B cell (primary cell): ENCODE measurements around the gene PWWP2B. TPM values are rescaled to one million over a fixed set of nuclear protein-coding genes. Genes with fewer than 3 reads are reported as not detected.

Source experiments
- ATAC-seq: fragments of 200-7000 bp; cut with Tn5 transposase; one replicate; pipeline ENCODE4 v1.10.0; 2021; ENCODE audit warnings: low read depth, mild to moderate bottlenecking, moderate number of reproducible peaks, moderate library complexity
- CTCF ChIA-PET: fragments of 350-600 bp; sonication (Branson Sonifier 250); formaldehyde crosslinking; loops from one replicate; lab custom pipeline; 2021; ENCODE audit warnings: antibody characterized with exemption, inconsistent platforms; lab: Charles Lee
- POLR2A ChIA-PET: fragments of 350-600 bp; sonication (Branson Sonifier 250); formaldehyde crosslinking; loops from one replicate; lab custom pipeline; 2021; ENCODE audit warnings: antibody characterized with exemption; lab: Charles Lee
- DNase-seq: peaks from one replicate; pipeline ENCODE4 v3.0.0; 2013
- H2AFZ ChIP-seq: 2 replicates; pipeline ENCODE4 v1.6.1; 2012; ENCODE audit warnings: mild to moderate bottlenecking, low read depth, low read length; ENCODE audit not compliant: insufficient read depth, poor library complexity, severe bottlenecking
- H3K27ac ChIP-seq, 2 donors: 1 replicate in 1 of 2; 2 replicates in 1 of 2; pipeline ENCODE4 v1.5.1; 2012 to 2013; ENCODE audit warnings: low read length in 2 of 2, mild to moderate bottlenecking in 2 of 2, moderate library complexity in 1 of 2
- H3K27me3 ChIP-seq, 4 experiments: fragments of 200-600 bp in 1 of 4; sonication (generic) in 1 of 4; replicated peaks in 1 of 4; 1 replicate in 2 of 4; 2 replicates in 2 of 4; pipeline versions ENCODE4 v1.6.1 to v1.7.0; 2013 to 2016; ENCODE audit warnings: low read length in 3 of 4, mild to moderate bottlenecking in 2 of 4, mixed read lengths in 1 of 4, moderate library complexity in 1 of 4; ENCODE audit not compliant: insufficient read depth in 4 of 4, control insufficient read depth in 3 of 4; ENCODE audit errors: control extremely low read depth in 1 of 4
- H3K36me3 ChIP-seq, 2 experiments: replicated peaks in 1 of 2; 1 replicate in 1 of 2; 2 replicates in 1 of 2; pipeline versions ENCODE4 v1.6.1 to v1.7.1; 2013; ENCODE audit warnings: low read length in 1 of 2; ENCODE audit not compliant: insufficient read depth in 2 of 2, control insufficient read depth in 1 of 2; ENCODE audit errors: control extremely low read depth in 1 of 2, extremely low read depth in 1 of 2
- H3K4me1 ChIP-seq, 2 donors: fragments of 200-600 bp in 1 of 2; sonication (generic) in 1 of 2; 1 replicate in 1 of 2; 2 replicates in 1 of 2; pipeline versions ENCODE4 v1.5.1 to v1.6.1; 2013 to 2017; ENCODE audit warnings: low read length in 2 of 2; ENCODE audit not compliant: control insufficient read depth in 2 of 2, insufficient read depth in 2 of 2
- H3K4me2 ChIP-seq: replicated peaks from 2 replicates; pipeline ENCODE3; 2012; ENCODE audit warnings: mild to moderate bottlenecking, low read depth, low read length; ENCODE audit not compliant: poor library complexity, severe bottlenecking
- H3K4me3 ChIP-seq, 5 experiments: fragments of 200-600 bp in 1 of 5; sonication (generic) in 1 of 5; 1 replicate in 3 of 5; 2 replicates in 2 of 5; pipeline versions ENCODE4 v1.5.1 to v1.7.0; 2011 to 2016; ENCODE audit warnings: low read length in 4 of 5, mild to moderate bottlenecking in 4 of 5, low read depth in 2 of 5, control low read depth in 1 of 5, moderate library complexity in 1 of 5; ENCODE audit not compliant: insufficient read depth in 1 of 5; ENCODE audit errors: control extremely low read depth in 1 of 5, extremely low read depth in 1 of 5
- H3K79me2 ChIP-seq: fragments of 200-600 bp; sonication (generic); one replicate; pipeline ENCODE4 v1.6.0; 2016; ENCODE audit warnings: low read length; ENCODE audit not compliant: control insufficient read depth, insufficient read depth
- H3K9ac ChIP-seq: fragments of 200-600 bp; sonication (generic); 2 replicates; pipeline ENCODE4 v1.6.1; 2017; ENCODE audit warnings: mild to moderate bottlenecking, low read length, moderate library complexity
- H3K9me3 ChIP-seq, 3 donors: one replicate each; pipeline versions ENCODE4 v1.6.1 to v1.7.1; 2013; ENCODE audit warnings: low read length in 2 of 3; ENCODE audit not compliant: control insufficient read depth in 2 of 3, insufficient read depth in 1 of 3; ENCODE audit errors: control extremely low read depth in 1 of 3
- H4K20me1 ChIP-seq: 2 replicates; pipeline ENCODE4 v1.6.0; 2012; ENCODE audit warnings: mild to moderate bottlenecking, low read length; ENCODE audit not compliant: insufficient read depth, control insufficient read depth, poor library complexity, severe bottlenecking
- H3K27ac Mint-ChIP-seq: one replicate; pipeline ENCODE4 v1.8.0; 2021; ENCODE audit warnings: mixed read lengths
- H3K27me3 Mint-ChIP-seq: one replicate; pipeline ENCODE4 v1.8.0; 2021; ENCODE audit warnings: mixed read lengths
- H3K4me1 Mint-ChIP-seq: one replicate; pipeline ENCODE4 v1.8.0; 2021; ENCODE audit warnings: mixed read lengths
- H3K4me3 Mint-ChIP-seq: one replicate; pipeline ENCODE4 v1.8.0; 2021; ENCODE audit warnings: mixed read lengths
- H3K9me3 Mint-ChIP-seq: one replicate; pipeline ENCODE4 v1.8.0; 2022; ENCODE audit warnings: mixed read lengths; ENCODE audit not compliant: insufficient read depth
- CTCF ChIP-seq: fragments of 200-600 bp; IDR thresholded peaks from one replicate; pipeline ENCODE4 v1.8.0; 2022; ENCODE audit warnings: antibody characterized with exemption, mild to moderate bottlenecking
- EZH2 ChIP-seq: IDR thresholded peaks from 2 replicates; pipeline ENCODE4 v1.6.1; 2012; ENCODE audit warnings: borderline replicate concordance, low read depth, mild to moderate bottlenecking, moderate library complexity, low read length; ENCODE audit not compliant: insufficient read depth, poor library complexity, severe bottlenecking
- WGBS: methylation state at CpG from one replicate; pipeline ENCODE4 v1.1.5; 2013; ENCODE audit warnings: missing lambda C conversion rate; ENCODE audit not compliant: insufficient coverage; 5-methylcytosine and 5-hydroxymethylcytosine counted together
- intact Hi-C: fragments of 100-400 bp; cut with micrococcal nuclease; formaldehyde crosslinking; loops from one replicate; pipeline ENCODE4 v1.10.0; 2022
- polyA plus RNA-seq: library from polyadenylated mRNA; depleted of rRNA; stranded (reverse); fragments of >200 nt; gene quantifications from 2 replicates; pipeline ENCODE4 v1.2.3, GENCODE V29; 2012
- total RNA-seq, 2 donors: library from RNA; stranded (reverse); fragments of 120-200 nt in 1 of 2; gene quantifications; 1 replicate in 1 of 2; 2 replicates in 1 of 2; pipeline versions ENCODE4 v1.2.3 to v1.2.4, GENCODE V29; 2013 to 2022

Gene PWWP2B
- total and polyA plus RNA-seq, 2 donors (not counting 1 experiment from before 2014, with no cell fraction given): 13.6 to 34.4 TPM

GRCh38 chr10:132390170-132390920 lies 6.7 kb upstream of the PWWP2B start:
- no peak for DNase-seq
- intact Hi-C loops: no loop called here
- CTCF ChIA-PET: interaction anchor here (0.9 to 3.4 kb wide), 5 partner anchors 53 to 64 kb away, joined by 3 to 15 read pairs (median 8); no protein-coding TSS in a partner anchor

More at GRCh38 chr10:132390170-132390920, 6.7 kb upstream of the PWWP2B start:
- Histone ChIP-seq H2AFZ (no peak overlapping the region), H3K4me2 (no peak overlapping the region), H3K9me3 (no peaks in the 10 kb centered on the region), H3K79me2 (peaks cover 8% of the 10 kb centered on the region), H3K36me3 (no peaks in the 10 kb centered on the region), H3K27me3 (no peaks in the 10 kb centered on the region), H3K4me1 (peaks cover 27 to 43% of the 10 kb centered on the region in 2 donors), H3K9ac (no peak overlapping the region), H4K20me1 (peaks cover 3% of the 10 kb centered on the region), H3K4me3 (no peak overlapping the region), H3K27ac (no peak overlapping the region)
- peaks cover 30% of the 10 kb centered on the region for H3K4me1 Mint-ChIP-seq
- ATAC-seq: no peak
- 86% methylated on average over 4 of the region's 8 CpGs for WGBS
- H3K27ac Mint-ChIP-seq: peak overlapping the region; percentile 26
- peaks cover 6% of the 10 kb centered on the region for H3K9me3 Mint-ChIP-seq
- no peaks in the 10 kb centered on the region for H3K27me3 Mint-ChIP-seq
- POLR2A ChIA-PET: interaction anchor here (0.6 kb wide), 2 partner anchors 28 to 34 kb away, joined by 3 to 8 read pairs; no protein-coding TSS in a partner anchor
- TF ChIP-seq CTCF (no peak), EZH2 (no peak)
- no peak overlapping the region for H3K4me3 Mint-ChIP-seq
